Neural progenitor cell (in vitro differentiated cells): Measurements from ENCODE around the gene SNCAIP. TPM values are rescaled to one million over a fixed set of nuclear protein-coding genes. Genes with fewer than 3 reads are reported as not detected.

Experiments used
- DNase-seq: peaks from one replicate; pipeline ENCODE4 v3.0.0-alpha.2; 2016; ENCODE audit warnings: low spot score
- H2AFZ ChIP-seq: fragments of 200-600 bp; sonication (generic); replicated peaks from 2 replicates; pipeline ENCODE4 v1.6.1; 2016; ENCODE audit warnings: antibody characterized with exemption
- H3F3A ChIP-seq: fragments of 200-600 bp; sonication (generic); 2 replicates; pipeline ENCODE4 v1.6.1; 2016; ENCODE audit warnings: antibody characterized with exemption, low read depth
- H3K27ac ChIP-seq: fragments of 200-600 bp; sonication (generic); 2 replicates; pipeline ENCODE4 v1.5.1; 2016; ENCODE audit warnings: mild to moderate bottlenecking
- H3K27me3 ChIP-seq: fragments of 200-600 bp; sonication (generic); 2 replicates; pipeline ENCODE4 v1.6.1; 2016; ENCODE audit warnings: mild to moderate bottlenecking, moderate library complexity
- H3K36me3 ChIP-seq: fragments of 200-600 bp; sonication (generic); 2 replicates; pipeline ENCODE4 v1.5.1; 2016
- H3K4me1 ChIP-seq: fragments of 200-600 bp; sonication (generic); 2 replicates; pipeline ENCODE4 v1.6.1; 2016; ENCODE audit warnings: mixed run types
- H3K4me2 ChIP-seq: fragments of 200-600 bp; sonication (generic); 2 replicates; pipeline ENCODE4 v1.6.1; 2016
- H3K4me3 ChIP-seq: fragments of 200-600 bp; sonication (generic); 2 replicates; pipeline ENCODE4 v1.5.1; 2016
- H3K79me2 ChIP-seq: fragments of 200-600 bp; sonication (generic); 2 replicates; pipeline ENCODE4 v1.6.1; 2016; ENCODE audit warnings: low read depth
- H3K9ac ChIP-seq: fragments of 200-600 bp; sonication (generic); 2 replicates; pipeline ENCODE4 v1.6.1; 2016
- H3K9me3 ChIP-seq: fragments of 200-600 bp; sonication (generic); 2 replicates; pipeline ENCODE4 v1.5.1; 2016; ENCODE audit warnings: low read depth
- H4K20me1 ChIP-seq: fragments of 200-600 bp; sonication (generic); 2 replicates; pipeline ENCODE4 v1.6.1; 2016; ENCODE audit warnings: low read depth
- H3K27ac Mint-ChIP-seq: 3 replicates; pipeline ENCODE4 v1.8.0; 2021; ENCODE audit warnings: mixed read lengths
- H3K27me3 Mint-ChIP-seq: 2 replicates; pipeline ENCODE4 v1.8.0; 2022; ENCODE audit warnings: low read depth, mild to moderate bottlenecking, inconsistent platforms, moderate library complexity, mixed read lengths; ENCODE audit not compliant: insufficient read depth
- H3K36me3 Mint-ChIP-seq: 3 replicates; pipeline ENCODE4 v1.8.0; 2021; ENCODE audit warnings: mixed read lengths
- H3K4me1 Mint-ChIP-seq: 3 replicates; pipeline ENCODE4 v1.8.0; 2021; ENCODE audit warnings: mixed read lengths
- H3K4me3 Mint-ChIP-seq: 3 replicates; pipeline ENCODE4 v1.8.0; 2021; ENCODE audit warnings: mild to moderate bottlenecking, moderate library complexity, mixed read lengths
- H3K9me3 Mint-ChIP-seq: 3 replicates; pipeline ENCODE4 v1.8.0; 2020; ENCODE audit warnings: mixed read lengths
- EZH2 ChIP-seq: fragments of 200-600 bp; sonication (generic); IDR thresholded peaks from 2 replicates; pipeline ENCODE4 v1.6.1; 2017; ENCODE audit warnings: antibody characterized with exemption, mild to moderate bottlenecking, moderate library complexity
- EZH2phosphoT487 ChIP-seq: fragments of 200-600 bp; sonication (generic); IDR thresholded peaks from 2 replicates; pipeline ENCODE4 v1.6.1; 2017; ENCODE audit warnings: antibody characterized with exemption
- total RNA-seq: library from RNA; depleted of rRNA; stranded (reverse); fragments of >200 nt; gene quantifications from 2 replicates; pipeline ENCODE4 v1.2.3, GENCODE V29; 2015; ENCODE audit warnings: low replicate concordance
- TF ChIP-seq, protein P1 (sequence below): fragments of 200-600 bp; sonication (generic); IDR thresholded peaks from 2 replicates; pipeline ENCODE4 v1.5.1; 2017; ENCODE audit warnings: antibody characterized with exemption, mild to moderate bottlenecking

The SNCAIP gene
- total RNA-seq, 1 donor from 2014 or later: 4.8 TPM

DNA sequence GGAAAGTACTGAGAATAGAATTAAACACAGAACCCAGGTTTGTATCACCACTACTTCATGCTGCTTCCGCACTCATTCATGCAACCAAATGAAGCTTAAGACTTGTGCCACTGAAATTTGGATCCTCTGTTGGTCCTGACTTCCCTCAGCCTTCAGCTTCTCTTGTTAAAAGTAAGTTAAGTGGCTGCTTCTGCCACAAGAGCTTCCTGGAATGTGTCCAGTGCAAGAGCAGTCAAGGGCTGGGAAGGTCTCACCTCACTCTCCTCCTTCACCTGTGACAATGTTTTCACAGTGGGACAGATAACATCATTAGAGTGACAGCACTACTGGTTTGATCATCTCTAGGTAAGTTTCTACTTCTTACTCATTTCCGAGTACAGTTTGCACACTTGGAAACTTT lies 7.9 kb downstream of the SNCAIP start:
- Histone ChIP-seq H3K9me3 (no peaks in the 10 kb centered on the region), H3K36me3 (no peaks in the 10 kb centered on the region), H3K4me1 (no peaks in the 10 kb centered on the region), H3K9ac (no peak overlapping the region), H2AFZ (no peak overlapping the region), H3F3A (no peaks in the 10 kb centered on the region), H3K27ac (no peak overlapping the region), H3K27me3 (peaks cover 3% of the 10 kb centered on the region), H3K4me2 (no peak overlapping the region), H4K20me1 (no peaks in the 10 kb centered on the region), H3K79me2 (no peaks in the 10 kb centered on the region), H3K4me3 (no peak overlapping the region)
- H3K4me1 Mint-ChIP-seq: peaks cover 5% of the 10 kb centered on the region
- no peak overlapping the region for H3K4me3 Mint-ChIP-seq
- no peak for DNase-seq
- H3K36me3 Mint-ChIP-seq: no peaks in the 10 kb centered on the region
- H3K27ac Mint-ChIP-seq: no peak overlapping the region
- TF ChIP-seq EZH2phosphoT487: no peak
- H3K27me3 Mint-ChIP-seq: no peaks in the 10 kb centered on the region
- H3K9me3 Mint-ChIP-seq: no peaks in the 10 kb centered on the region

DNA sequence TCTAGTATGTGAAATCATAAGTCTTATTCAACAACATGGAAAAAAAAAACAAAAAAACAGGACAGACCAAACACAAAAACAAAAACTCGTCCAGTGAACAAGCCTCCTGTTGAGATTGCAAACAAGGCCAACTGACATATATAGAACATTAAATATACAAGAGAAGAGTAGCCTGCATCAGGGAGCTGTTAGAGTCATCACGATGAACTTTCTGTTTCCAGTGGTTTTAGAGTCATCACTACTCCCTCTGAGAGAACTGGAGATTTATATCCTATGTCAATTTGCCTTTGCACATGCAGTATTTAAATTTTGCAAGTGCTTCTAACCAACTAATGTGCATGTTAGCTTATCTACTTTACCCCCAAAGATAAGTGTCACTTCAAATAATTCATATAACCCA lies 9.9 kb downstream of the SNCAIP start:
- H3K9me3 Mint-ChIP-seq: no peaks in the 10 kb centered on the region
- no peaks in the 10 kb centered on the region for H4K20me1 ChIP-seq
- no peaks in the 10 kb centered on the region for H3K4me1 ChIP-seq
- no peak overlapping the region for H3K9ac ChIP-seq
- no peak overlapping the region for H3K27ac ChIP-seq
- H3K27me3 Mint-ChIP-seq: no peaks in the 10 kb centered on the region
- H3F3A ChIP-seq: no peaks in the 10 kb centered on the region
- H3K4me2 ChIP-seq: no peak overlapping the region
- H3K36me3 ChIP-seq: no peaks in the 10 kb centered on the region
- H3K36me3 Mint-ChIP-seq: no peaks in the 10 kb centered on the region
- no peak overlapping the region for H2AFZ ChIP-seq
- H3K4me1 Mint-ChIP-seq: peaks cover 5% of the 10 kb centered on the region
- H3K79me2 ChIP-seq: no peaks in the 10 kb centered on the region
- peak overlapping the region; percentile 32 for H3K27ac Mint-ChIP-seq
- TF ChIP-seq, protein P1, sequence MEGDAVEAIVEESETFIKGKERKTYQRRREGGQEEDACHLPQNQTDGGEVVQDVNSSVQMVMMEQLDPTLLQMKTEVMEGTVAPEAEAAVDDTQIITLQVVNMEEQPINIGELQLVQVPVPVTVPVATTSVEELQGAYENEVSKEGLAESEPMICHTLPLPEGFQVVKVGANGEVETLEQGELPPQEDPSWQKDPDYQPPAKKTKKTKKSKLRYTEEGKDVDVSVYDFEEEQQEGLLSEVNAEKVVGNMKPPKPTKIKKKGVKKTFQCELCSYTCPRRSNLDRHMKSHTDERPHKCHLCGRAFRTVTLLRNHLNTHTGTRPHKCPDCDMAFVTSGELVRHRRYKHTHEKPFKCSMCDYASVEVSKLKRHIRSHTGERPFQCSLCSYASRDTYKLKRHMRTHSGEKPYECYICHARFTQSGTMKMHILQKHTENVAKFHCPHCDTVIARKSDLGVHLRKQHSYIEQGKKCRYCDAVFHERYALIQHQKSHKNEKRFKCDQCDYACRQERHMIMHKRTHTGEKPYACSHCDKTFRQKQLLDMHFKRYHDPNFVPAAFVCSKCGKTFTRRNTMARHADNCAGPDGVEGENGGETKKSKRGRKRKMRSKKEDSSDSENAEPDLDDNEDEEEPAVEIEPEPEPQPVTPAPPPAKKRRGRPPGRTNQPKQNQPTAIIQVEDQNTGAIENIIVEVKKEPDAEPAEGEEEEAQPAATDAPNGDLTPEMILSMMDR: no peak
- TF ChIP-seq EZH2phosphoT487 (no peak), EZH2 (no peak)
- no peaks in the 10 kb centered on the region for H3K9me3 ChIP-seq
- no peak for DNase-seq
- H3K27me3 ChIP-seq: no peaks in the 10 kb centered on the region
- H3K4me3 ChIP-seq: no peak overlapping the region
- H3K4me3 Mint-ChIP-seq: no peak overlapping the region

GRCh38 chr5:122322801-122323548 lies 10.9 kb downstream of the SNCAIP start:
- no peak for TF ChIP-seq EZH2phosphoT487
- TF ChIP-seq, protein P1: no peak
- TF ChIP-seq EZH2: no peak
- no peak overlapping the region for H2AFZ ChIP-seq
- Mint-ChIP-seq H3K4me3 (no peak overlapping the region), H3K36me3 (no peaks in the 10 kb centered on the region), H3K9me3 (no peaks in the 10 kb centered on the region), H3K27ac (no peak overlapping the region), H3K27me3 (no peaks in the 10 kb centered on the region), H3K4me1 (peaks cover 5% of the 10 kb centered on the region)
- no peaks in the 10 kb centered on the region for H3K79me2 ChIP-seq
- H3K9ac ChIP-seq: no peak overlapping the region
- H3K4me1 ChIP-seq: no peaks in the 10 kb centered on the region
- no peaks in the 10 kb centered on the region for H3K27me3 ChIP-seq
- no peaks in the 10 kb centered on the region for H3K36me3 ChIP-seq
- no peak overlapping the region for H3K4me3 ChIP-seq
- H3K4me2 ChIP-seq: no peak overlapping the region
- no peak overlapping the region for H3K27ac ChIP-seq
- H3F3A ChIP-seq: no peaks in the 10 kb centered on the region
- no peaks in the 10 kb centered on the region for H4K20me1 ChIP-seq
- no peak for DNase-seq
- no peaks in the 10 kb centered on the region for H3K9me3 ChIP-seq

DNA sequence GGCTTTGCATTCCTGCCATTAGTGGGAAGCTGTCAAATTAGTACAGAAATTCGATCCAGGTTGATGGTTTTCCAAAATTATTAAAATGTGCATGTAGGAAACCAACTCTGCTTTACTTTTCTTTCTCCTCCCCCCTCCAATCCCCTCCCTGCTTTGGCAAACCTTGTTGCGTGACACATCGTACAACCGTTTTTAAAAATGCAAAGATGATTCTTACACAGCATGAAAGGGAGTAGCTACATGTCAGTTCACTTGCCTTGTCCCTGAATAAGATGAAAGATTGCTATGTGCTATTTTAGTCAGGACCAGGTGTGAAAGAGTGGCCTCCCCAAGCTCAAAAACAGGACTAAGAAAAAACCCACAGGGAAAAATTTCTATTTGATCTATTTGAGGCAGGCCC lies 11.7 kb downstream of the SNCAIP start:
- Mint-ChIP-seq H3K27me3 (no peaks in the 10 kb centered on the region), H3K36me3 (no peaks in the 10 kb centered on the region), H3K9me3 (no peaks in the 10 kb centered on the region), H3K4me3 (no peak overlapping the region), H3K27ac (no peak overlapping the region), H3K4me1 (peaks cover 5% of the 10 kb centered on the region)
- Histone ChIP-seq H3K27ac (no peak overlapping the region), H3K79me2 (no peaks in the 10 kb centered on the region), H3K9ac (no peak overlapping the region), H3K4me2 (no peak overlapping the region), H2AFZ (no peak overlapping the region), H3K27me3 (no peaks in the 10 kb centered on the region), H3K4me3 (no peak overlapping the region), H4K20me1 (no peaks in the 10 kb centered on the region), H3K36me3 (no peaks in the 10 kb centered on the region), H3K4me1 (no peaks in the 10 kb centered on the region), H3F3A (no peaks in the 10 kb centered on the region), H3K9me3 (no peaks in the 10 kb centered on the region)
- no peak for DNase-seq
- TF ChIP-seq, protein P1: no peak
- TF ChIP-seq EZH2 (no peak), EZH2phosphoT487 (no peak)
